Mucosa of stomach (tissue), 1 donor: ENCODE data around the gene OTUB2.

Experiments
- H3K27me3 ChIP-seq: one replicate; pipeline ENCODE4 v1.7.0; 2013; ENCODE audit warnings: mild to moderate bottlenecking, low read length; ENCODE audit not compliant: control insufficient read depth, insufficient read depth
- H3K36me3 ChIP-seq: one replicate; pipeline ENCODE4 v1.7.0; 2013; ENCODE audit warnings: low read length; ENCODE audit not compliant: control insufficient read depth, insufficient read depth
- H3K4me1 ChIP-seq: one replicate; pipeline ENCODE4 v1.7.0; 2013; ENCODE audit warnings: mild to moderate bottlenecking, low read length; ENCODE audit not compliant: control insufficient read depth, insufficient read depth
- H3K4me3 ChIP-seq: one replicate; pipeline ENCODE4 v1.7.0; 2013; ENCODE audit warnings: low read length
- H3K9ac ChIP-seq: one replicate; pipeline ENCODE4 v1.7.0; 2013; ENCODE audit warnings: mild to moderate bottlenecking, low read length, moderate library complexity
- H3K9me3 ChIP-seq: one replicate; pipeline ENCODE4 v1.7.0; 2013; ENCODE audit warnings: mild to moderate bottlenecking, low read length, moderate library complexity; ENCODE audit not compliant: control insufficient read depth
- donor health status: Pancreatic carcinoma.

The OTUB2 gene

GRCh38 chr14:93986955-93987354 is 39.2 kb upstream of the OTUB2 start:
- H3K36me3 ChIP-seq, result no peaks in the 10 kb centered on the region
- no peak overlapping the region for H3K9ac ChIP-seq
- H3K4me3 ChIP-seq, result no peak overlapping the region
- no peaks in the 10 kb centered on the region for H3K4me1 ChIP-seq
- no peaks in the 10 kb centered on the region for H3K27me3 ChIP-seq
- no peaks in the 10 kb centered on the region for H3K9me3 ChIP-seq

- Histone ChIP-seq H3K4me1 (no peaks in the 10 kb centered on the region), H3K4me3 (no peak overlapping the region), H3K27me3 (no peaks in the 10 kb centered on the region), H3K36me3 (no peaks in the 10 kb centered on the region), H3K9ac (no peak overlapping the region), H3K9me3 (no peaks in the 10 kb centered on the region)
These were observed 38.8 kb upstream of the OTUB2 start for GRCh38 chr14:93987376-93987775.

GRCh38 chr14:93987815-93988476 is 38.2 kb upstream of the OTUB2 start:
- Histone ChIP-seq H3K27me3 (no peaks in the 10 kb centered on the region), H3K4me1 (no peaks in the 10 kb centered on the region), H3K9me3 (no peaks in the 10 kb centered on the region), H3K36me3 (no peaks in the 10 kb centered on the region), H3K9ac (no peak overlapping the region), H3K4me3 (no peak overlapping the region)

GRCh38 chr14:93989939-93990338 is 36.2 kb upstream of the OTUB2 start:
- no peaks in the 10 kb centered on the region for H3K4me1 ChIP-seq

GRCh38 chr14:93991212-93991611 is 34.9 kb upstream of the OTUB2 start:
- Histone ChIP-seq H3K9ac (no peak overlapping the region), H3K4me3 (no peak overlapping the region), H3K4me1 (no peaks in the 10 kb centered on the region), H3K9me3 (no peaks in the 10 kb centered on the region), H3K36me3 (no peaks in the 10 kb centered on the region), H3K27me3 (peaks cover 10% of the 10 kb centered on the region)

More at GRCh38 chr14:93989939-93990338, 36.2 kb upstream of the OTUB2 start:
- H3K4me3 ChIP-seq, result no peak overlapping the region
- H3K9ac ChIP-seq, result no peak overlapping the region
- H3K9me3 ChIP-seq, result no peaks in the 10 kb centered on the region
- no peaks in the 10 kb centered on the region for H3K36me3 ChIP-seq
- no peaks in the 10 kb centered on the region for H3K27me3 ChIP-seq

GRCh38 chr14:93991649-93992048 is 34.5 kb upstream of the OTUB2 start:
- Histone ChIP-seq H3K27me3 (peaks cover 10% of the 10 kb centered on the region), H3K4me1 (no peaks in the 10 kb centered on the region), H3K9me3 (no peaks in the 10 kb centered on the region), H3K36me3 (no peaks in the 10 kb centered on the region), H3K4me3 (no peak overlapping the region), H3K9ac (no peak overlapping the region)

GRCh38 chr14:93993382-93993781 is 32.8 kb upstream of the OTUB2 start:
- Histone ChIP-seq H3K4me3 (no peak overlapping the region), H3K9ac (no peak overlapping the region), H3K9me3 (no peaks in the 10 kb centered on the region), H3K27me3 (peaks cover 10% of the 10 kb centered on the region), H3K36me3 (no peaks in the 10 kb centered on the region), H3K4me1 (no peaks in the 10 kb centered on the region)

GRCh38 chr14:93994919-93995682 is 31.0 kb upstream of the OTUB2 start:
- Histone ChIP-seq H3K9me3 (no peaks in the 10 kb centered on the region), H3K36me3 (no peaks in the 10 kb centered on the region), H3K9ac (no peak overlapping the region), H3K27me3 (peaks cover 10% of the 10 kb centered on the region), H3K4me3 (no peak overlapping the region), H3K4me1 (no peaks in the 10 kb centered on the region)

GRCh38 chr14:93996130-93996695 is 29.9 kb upstream of the OTUB2 start:
- Histone ChIP-seq H3K4me3 (no peak overlapping the region), H3K36me3 (no peaks in the 10 kb centered on the region), H3K27me3 (peaks cover 18% of the 10 kb centered on the region), H3K9ac (no peak overlapping the region), H3K9me3 (no peaks in the 10 kb centered on the region), H3K4me1 (no peaks in the 10 kb centered on the region)

GRCh38 chr14:93997082-93997481 is 29.1 kb upstream of the OTUB2 start, which contains the start of gene CCDC197:
TSS of gene CCDC197 (plus strand) at chr14:93997301. CDS start at chr14:93998132, 831 bp downstream.
- no peaks in the 10 kb centered on the region for H3K4me1 ChIP-seq
- H3K9me3 ChIP-seq, result no peaks in the 10 kb centered on the region
- H3K27me3 ChIP-seq, result peaks cover 22% of the 10 kb centered on the region
- no peak within 1 kb of the TSS for H3K4me3 ChIP-seq
- H3K36me3 ChIP-seq, result no peaks in the 10 kb centered on the region
- no peak within 1 kb of the TSS for H3K9ac ChIP-seq

GRCh38 chr14:93997916-93998870 is 27.9 kb upstream of the OTUB2 start:
- Histone ChIP-seq H3K27me3 (peaks cover 22% of the 10 kb centered on the region), H3K9me3 (no peaks in the 10 kb centered on the region), H3K9ac (no peak overlapping the region), H3K36me3 (no peaks in the 10 kb centered on the region), H3K4me3 (no peak overlapping the region), H3K4me1 (no peaks in the 10 kb centered on the region)
